IMR-90 (cell line): ENCODE results near the gene IQCK. TPM values are rescaled to one million over a fixed set of nuclear protein-coding genes. Genes with fewer than 3 reads are reported as not detected.

Experiments used
- ATAC-seq: fragments of 200-7000 bp; cut with Tn5 transposase; 2 replicates; pipeline ENCODE4 v1.9.1; 2020; ENCODE audit warnings: low read depth, mild to moderate bottlenecking, moderate library complexity
- BruUV-seq: library from RNA; stranded (reverse); fragments of 400-500 nt; replicated peaks from 2 replicates; lab custom pipeline; 2021; lab: Mats Ljungman, UMichigan
- CTCF ChIA-PET: fragments of 300-600 bp; formaldehyde crosslinking; extraction: SDS; loops from one replicate; lab custom pipeline; 2021; ENCODE audit warnings: antibody characterized with exemption; lab: Yijun Ruan, JAX
- POLR2A ChIA-PET: fragments of 300-600 bp; sonication (Branson Sonifier 250); formaldehyde crosslinking; loops from one replicate; lab custom pipeline; 2022; ENCODE audit warnings: antibody characterized with exemption; ENCODE audit not compliant: unreplicated experiment; lab: Charles Lee
- DNase-seq: peaks from one replicate; pipeline ENCODE4 v3.0.0; 2013
- H2AFZ ChIP-seq: replicated peaks from 2 replicates; pipeline ENCODE3; 2013; ENCODE audit warnings: low read length, mild to moderate bottlenecking; ENCODE audit not compliant: poor library complexity
- H2AK5ac ChIP-seq: 2 replicates; pipeline ENCODE4 v1.6.1; 2013; ENCODE audit warnings: low read depth, low read length, inconsistent platforms
- H2AK9ac ChIP-seq: replicated peaks from 2 replicates; pipeline ENCODE3; 2013; ENCODE audit warnings: mild to moderate bottlenecking, low read depth, low read length, moderate library complexity; ENCODE audit not compliant: poor library complexity
- H2BK120ac ChIP-seq: 2 replicates; pipeline ENCODE4 v1.6.1; 2013; ENCODE audit warnings: low read depth, low read length, inconsistent platforms
- H2BK15ac ChIP-seq: 3 replicates; pipeline ENCODE4 v1.6.1; 2013; ENCODE audit warnings: low read depth, low read length, inconsistent platforms
- H2BK20ac ChIP-seq: 2 replicates; pipeline ENCODE4 v1.6.1; 2013; ENCODE audit warnings: low read depth, mild to moderate bottlenecking, inconsistent platforms, low read length, moderate library complexity
- H2BK5ac ChIP-seq: 2 replicates; pipeline ENCODE4 v1.6.1; 2013; ENCODE audit warnings: mild to moderate bottlenecking, low read depth, low read length, inconsistent platforms; ENCODE audit not compliant: poor library complexity, severe bottlenecking
- H3K14ac ChIP-seq: replicated peaks from 2 replicates; pipeline ENCODE4 v1.6.1; 2013; ENCODE audit warnings: low read depth, low read length, inconsistent platforms
- H3K18ac ChIP-seq: 2 replicates; pipeline ENCODE4 v1.6.1; 2013; ENCODE audit warnings: low read depth, low read length, control low read depth
- H3K23ac ChIP-seq: 2 replicates; pipeline ENCODE4 v1.6.1; 2013; ENCODE audit warnings: low read depth, low read length, inconsistent platforms
- H3K27ac ChIP-seq: 2 replicates; pipeline ENCODE4 v1.5.1; 2013; ENCODE audit warnings: mild to moderate bottlenecking, control low read depth, low read length; ENCODE audit not compliant: insufficient read depth
- H3K27me3 ChIP-seq: 2 replicates; pipeline ENCODE4 v1.6.1; 2013; ENCODE audit warnings: low read length; ENCODE audit not compliant: control insufficient read depth, insufficient read depth
- H3K36me3 ChIP-seq: 2 replicates; pipeline ENCODE4 v1.6.1; 2013; ENCODE audit warnings: low read length, mixed read lengths; ENCODE audit not compliant: control insufficient read depth, insufficient read depth
- H3K4ac ChIP-seq: 2 replicates; pipeline ENCODE4 v1.6.1; 2013; ENCODE audit warnings: low read depth, low read length, inconsistent platforms
- H3K4me1 ChIP-seq: 2 replicates; pipeline ENCODE4 v1.6.1; 2013; ENCODE audit warnings: low read length, mixed read lengths; ENCODE audit not compliant: control insufficient read depth, insufficient read depth
- H3K4me2 ChIP-seq: 2 replicates; pipeline ENCODE4 v1.6.1; 2013; ENCODE audit warnings: low read depth, mild to moderate bottlenecking, control low read depth, low read length, moderate library complexity
- H3K4me3 ChIP-seq: 2 replicates; pipeline ENCODE4 v1.5.1; 2013; ENCODE audit warnings: low read depth, mild to moderate bottlenecking, control low read depth, low read length, moderate library complexity; ENCODE audit not compliant: insufficient read depth
- H3K56ac ChIP-seq: 2 replicates; pipeline ENCODE4 v1.6.1; 2013; ENCODE audit warnings: low read length, inconsistent platforms; ENCODE audit not compliant: insufficient read depth; ENCODE audit errors: extremely low read depth
- H3K79me1 ChIP-seq, 2 experiments: 2 replicates each; pipeline ENCODE4 v1.6.1; 2013; ENCODE audit warnings: low read length in 2 of 2, inconsistent platforms in 1 of 2, low read depth in 1 of 2
- H3K9ac ChIP-seq: 2 replicates; pipeline ENCODE4 v1.6.1; 2013; ENCODE audit warnings: low read depth, low read length, control low read depth
- H3K9me1 ChIP-seq: 2 replicates; pipeline ENCODE4 v1.6.1; 2013; ENCODE audit warnings: low read length, inconsistent platforms; ENCODE audit not compliant: insufficient read depth
- H3K9me3 ChIP-seq: 2 replicates; pipeline ENCODE4 v1.6.1; 2013; ENCODE audit warnings: low read length; ENCODE audit not compliant: control insufficient read depth, insufficient read depth
- H4K20me1 ChIP-seq: 2 replicates; pipeline ENCODE4 v1.6.1; 2013; ENCODE audit warnings: low read length, inconsistent platforms; ENCODE audit not compliant: insufficient read depth
- H4K5ac ChIP-seq: 2 replicates; pipeline ENCODE4 v1.6.1; 2013; ENCODE audit warnings: mild to moderate bottlenecking, low read depth, low read length, control low read depth
- H4K8ac ChIP-seq, 2 experiments: 2 replicates each; pipeline ENCODE4 v1.6.1; 2013; ENCODE audit warnings: low read depth in 2 of 2, low read length in 2 of 2, control low read depth in 1 of 2, inconsistent platforms in 1 of 2
- H4K91ac ChIP-seq: 2 replicates; pipeline ENCODE4 v1.6.1; 2013; ENCODE audit warnings: low read depth, low read length, inconsistent platforms; ENCODE audit not compliant: insufficient read depth
- BHLHE40 ChIP-seq: fragments of 150-350 bp; IDR thresholded peaks from 2 replicates; pipeline ENCODE4 v1.6.1; 2016; ENCODE audit warnings: mild to moderate bottlenecking, low read depth, low read length
- CEBPB ChIP-seq: IDR thresholded peaks from 2 replicates; pipeline ENCODE4 v1.6.1; 2012; ENCODE audit warnings: low read depth, low read length, improper control_type of control experiment
- CHD1 ChIP-seq: IDR thresholded peaks from 2 replicates; pipeline ENCODE4 v1.6.1; 2012; ENCODE audit warnings: low read depth, low read length, improper control_type of control experiment
- MAFK ChIP-seq: IDR thresholded peaks from 2 replicates; pipeline ENCODE4 v1.6.1; 2012; ENCODE audit warnings: low read depth, low read length, improper control_type of control experiment
- NFE2L2 ChIP-seq: fragments of 150-350 bp; IDR thresholded peaks from 2 replicates; pipeline ENCODE4 v1.6.1; 2016; ENCODE audit warnings: low read depth, mild to moderate bottlenecking, low read length
- RAD21 ChIP-seq: IDR thresholded peaks from 2 replicates; pipeline ENCODE4 v1.6.1; 2012; ENCODE audit warnings: low read length, improper control_type of control experiment
- RCOR1 ChIP-seq: IDR thresholded peaks from 2 replicates; pipeline ENCODE4 v1.6.1; 2012; ENCODE audit warnings: mild to moderate bottlenecking, low read length, improper control_type of control experiment; ENCODE audit not compliant: insufficient replicate concordance
- RFX5 ChIP-seq: IDR thresholded peaks from 2 replicates; pipeline ENCODE4 v1.8.0; 2012; ENCODE audit warnings: low read depth, mild to moderate bottlenecking, low read length, moderate library complexity
- SMC3 ChIP-seq: fragments of 150-350 bp; IDR thresholded peaks from 2 replicates; pipeline ENCODE4 v1.6.1; 2016; ENCODE audit warnings: low read depth, mild to moderate bottlenecking, antibody characterized with exemption, low read length, moderate library complexity
- WGBS, 2 experiments: methylation state at CpG; one replicate each; pipeline versions ENCODE4 v1.1.5 to v1.1.7; 2013; ENCODE audit warnings: missing lambda C conversion rate in 2 of 2; ENCODE audit not compliant: insufficient read length in 1 of 2; ENCODE audit errors: extremely low coverage in 2 of 2; 5-methylcytosine and 5-hydroxymethylcytosine counted together
- dilution Hi-C: fragments of 300-500 bp; cut with HindIII; formaldehyde crosslinking; loops from one replicate; pipeline ENCODE4 v1.14.3; 2018; ENCODE audit warnings: low sequenced_read_pairs; ENCODE audit not compliant: unreplicated experiment
- in situ Hi-C: fragments of 300-500 bp; cut with MboI; formaldehyde crosslinking; loops from 3 replicates; pipeline ENCODE4 v1.14.3; 2019; ENCODE audit warnings: low sequenced_read_pairs, inconsistent platforms, mixed read lengths
- intact Hi-C: fragments of 100-400 bp; cut with micrococcal nuclease; formaldehyde crosslinking; loops from 2 replicates; pipeline ENCODE4 v1.10.0; 2022
- polyA plus RNA-seq, 3 experiments: library from polyadenylated mRNA; depleted of rRNA; stranded (reverse); fragments of >200 nt; gene quantifications; 2 replicates each; pipeline ENCODE4 v1.2.3, GENCODE V29; 2012; ENCODE audit warnings: low replicate concordance in 1 of 3
- total RNA-seq: library from RNA; depleted of rRNA; stranded (reverse); fragments of >200 nt; gene quantifications from 2 replicates; pipeline ENCODE4 v1.2.3, GENCODE V29; 2012

Gene IQCK
- total and polyA plus RNA-seq, 2 of the 4 experiments (the other 2 are of a cell fraction) = 4.1 to 5.4 TPM

DNA sequence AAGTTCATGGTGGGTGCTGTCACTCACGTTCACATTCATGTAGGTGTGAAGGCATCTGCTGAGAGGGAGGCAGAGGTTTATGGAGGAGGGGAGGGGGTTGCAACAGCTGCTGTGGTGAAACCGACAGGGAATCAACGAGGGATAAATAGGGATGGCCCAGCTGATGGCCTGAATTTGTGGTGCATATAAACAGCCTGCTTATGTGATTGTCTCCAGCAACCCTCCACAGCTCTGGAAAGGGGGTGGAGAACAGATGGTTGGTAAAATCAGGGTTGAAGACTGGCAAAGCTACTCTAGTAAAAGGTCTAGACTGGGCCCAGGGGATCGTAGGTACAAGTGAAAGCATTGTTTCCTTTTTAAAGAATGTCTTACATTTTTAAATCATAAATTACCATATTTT, 53.7 kb downstream of the IQCK start:
- Histone ChIP-seq H3K27ac (no peak overlapping the region), H4K20me1 (no peaks in the 10 kb centered on the region), H2BK15ac (no peak overlapping the region), H3K56ac (no peak overlapping the region), H2AK5ac (no peak overlapping the region), H3K4me3 (no peak overlapping the region), H3K79me1 (no peaks in the 10 kb centered on the region), H3K4ac (no peak overlapping the region), H3K36me3 (no peaks in the 10 kb centered on the region), H3K4me2 (no peak overlapping the region), H2AK9ac (no peak overlapping the region), H3K4me1 (no peaks in the 10 kb centered on the region; the same call in 1 of the 2 replicates), H3K9me1 (no peaks in the 10 kb centered on the region), H4K91ac (no peak overlapping the region), H3K27me3 (no peaks in the 10 kb centered on the region), H4K8ac (no peak overlapping the region), H3K14ac (no peak overlapping the region), H2BK120ac (no peak overlapping the region), H2AFZ (no peak overlapping the region), H2BK20ac (no peak overlapping the region), H3K9ac (no peak overlapping the region), H2BK5ac (no peak overlapping the region), H3K9me3 (peaks cover 5% of the 10 kb centered on the region; the same call in 1 of the 2 replicates), H3K23ac (no peak overlapping the region), H3K18ac (no peak overlapping the region), H4K5ac (no peak overlapping the region)
- CTCF ChIA-PET = no interaction called here
- ATAC-seq = no peak
- POLR2A ChIA-PET = no interaction called here
- BruUV-seq = no TSS peak
- in situ Hi-C loops = no loop called here
- dilution Hi-C loops = no loop called here
- no peak for DNase-seq
- no CpG with 5 or more reads among the region's 4 CpGs for WGBS, 2 experiments
- intact Hi-C loops = no loop called here
- TF ChIP-seq MAFK (no peak), NFE2L2 (no peak), BHLHE40 (no peak), CHD1 (no peak), SMC3 (no peak), RFX5 (no peak), RAD21 (no peak), CEBPB (no peak), RCOR1 (no peak)
